NOMO-1 treated with DMSO at 0.1 percent for 48 hours (cell line): Measurements from ENCODE around the gene TACR3.
"Not testable (repeated sequence)": the region's sequence is repeated elsewhere in the genome, so short reads cannot be mapped to it uniquely, and the experiment has no call there.

Experiments
- DNase-seq: peaks from one replicate; lab custom pipeline; 2025; ENCODE audit not compliant: unreplicated experiment; lab: John Stamatoyannopoulos, UW

The TACR3 gene

GRCh38 chr4:103719830-103720207, at the start of gene TACR3:
Gene TACR3 (minus strand): TSS chr4:103719985. CDS start chr4:103719675, 310 bp downstream.
- no peak for DNase-seq

GRCh38 chr4:103757631-103758030, 37.8 kb upstream of the TACR3 start:
- no peak for DNase-seq

- no peak for DNase-seq
These were observed 37.0 kb upstream of the TACR3 start for GRCh38 chr4:103756741-103757140.

GRCh38 chr4:103754844-103755243, 35.1 kb upstream of the TACR3 start:
- no peak for DNase-seq

- DNase-seq = no peak
These were observed 34.3 kb upstream of the TACR3 start for GRCh38 chr4:103753868-103754653.

GRCh38 chr4:103723150-103723549, 3.4 kb upstream of the TACR3 start:
- not testable (repeated sequence) for DNase-seq

GRCh38 chr4:103721251-103721650, 1.5 kb upstream of the TACR3 start:
- no peak for DNase-seq

- DNase-seq = no peak
These were observed 876 bp upstream of the TACR3 start for GRCh38 chr4:103720661-103721060.

- no peak for DNase-seq
These were observed 518 bp downstream of the TACR3 start for GRCh38 chr4:103719105-103719829.

- no peak for DNase-seq
These were observed 27.2 kb downstream of the TACR3 start for GRCh38 chr4:103692615-103693014.

- DNase-seq = no peak
These were observed 45.8 kb downstream of the TACR3 start for GRCh38 chr4:103673983-103674382.

- DNase-seq = not testable (repeated sequence)
These were observed 53.0 kb downstream of the TACR3 start for GRCh38 chr4:103666764-103667163.

GRCh38 chr4:103664436-103665075, 55.2 kb downstream of the TACR3 start:
- DNase-seq = no peak

- no peak for DNase-seq
These were observed 71.2 kb downstream of the TACR3 start for GRCh38 chr4:103648541-103648940.

- DNase-seq = no peak
These were observed 73.8 kb downstream of the TACR3 start for GRCh38 chr4:103645991-103646390.

- no peak for DNase-seq
These were observed 85.5 kb downstream of the TACR3 start for GRCh38 chr4:103634236-103634635.

- DNase-seq = no peak
These were observed 93.5 kb downstream of the TACR3 start for GRCh38 chr4:103626296-103626695.

GRCh38 chr4:103591841-103592240, 127.9 kb downstream of the TACR3 start:
- no peak for DNase-seq

- no peak for DNase-seq
These were observed 152.2 kb downstream of the TACR3 start for GRCh38 chr4:103567591-103567990.

- DNase-seq = not testable (repeated sequence)
These were observed 160.6 kb downstream of the TACR3 start for GRCh38 chr4:103559178-103559577.
